Large intestine (tissue), 3 donors: ENCODE measurements around the gene JOSD2. TPM values are rescaled to one million over a fixed set of nuclear protein-coding genes. Genes with fewer than 3 reads are reported as not detected.
"Not testable (repeated sequence)": the region's sequence is repeated elsewhere in the genome, so short reads cannot be mapped to it uniquely, and the experiment has no call there.

ENCODE experiments used
- DNase-seq, 2 donors: peaks; one replicate each; pipeline versions ENCODE4 v3.0.0 to v3.0.0-alpha.2; 2013
- H3K27ac ChIP-seq: one replicate; pipeline ENCODE4 v1.5.1; 2013; ENCODE audit warnings: low read length
- H3K27me3 ChIP-seq: 2 replicates; pipeline ENCODE4 v1.6.1; 2013; ENCODE audit warnings: low read length; ENCODE audit not compliant: control insufficient read depth, insufficient read depth
- H3K36me3 ChIP-seq: 2 replicates; pipeline ENCODE4 v1.6.1; 2013; ENCODE audit warnings: low read length; ENCODE audit not compliant: control insufficient read depth, insufficient read depth
- H3K4me1 ChIP-seq: one replicate; pipeline ENCODE4 v1.6.1; 2013; ENCODE audit warnings: low read length; ENCODE audit not compliant: control insufficient read depth, insufficient read depth
- H3K4me3 ChIP-seq: one replicate; pipeline ENCODE4 v1.5.1; 2013; ENCODE audit warnings: low read length
- H3K9me3 ChIP-seq: one replicate; pipeline ENCODE4 v1.6.1; 2013; ENCODE audit warnings: mild to moderate bottlenecking, low read depth, low read length, moderate library complexity; ENCODE audit not compliant: control insufficient read depth
- WGBS: methylation state at CpG from one replicate; pipeline ENCODE4 v1.1.5; 2013; ENCODE audit warnings: low lambda C conversion rate; ENCODE audit not compliant: insufficient coverage; 5-methylcytosine and 5-hydroxymethylcytosine counted together
- polyA plus RNA-seq: library from polyadenylated mRNA; unstranded; fragments of 120-200 nt; gene quantifications from one replicate; pipeline ENCODE4 v1.2.1, GENCODE V29; 2013

The JOSD2 gene
- polyA plus RNA-seq, 1 donor = 20.1 TPM

DNA sequence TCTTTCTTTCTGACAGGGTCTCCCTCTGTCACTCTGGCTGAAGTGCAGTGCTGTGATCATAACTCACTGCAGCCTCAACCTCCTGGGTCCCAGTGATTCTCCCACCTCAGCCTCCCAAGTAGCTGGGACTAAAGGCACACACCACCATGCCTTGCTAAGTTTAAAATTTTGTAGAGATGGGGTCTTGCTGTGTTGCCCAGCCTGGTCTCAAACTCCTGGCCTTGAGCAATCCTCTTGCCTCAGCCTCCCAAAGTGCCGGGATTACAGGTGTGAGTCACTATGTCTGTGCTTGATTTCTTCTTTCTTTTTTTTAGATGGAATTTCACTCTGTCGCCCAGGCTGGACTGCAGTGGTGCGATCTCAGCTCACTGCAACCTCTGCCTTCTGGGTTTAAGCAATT, 17.1 kb upstream of the JOSD2 start:
- not testable (repeated sequence) for H3K27me3 ChIP-seq, H3K4me3 ChIP-seq, DNase-seq, H3K9me3 ChIP-seq, H3K27ac ChIP-seq, H3K36me3 ChIP-seq, H3K4me1 ChIP-seq
- 100% methylated on average over 2 of the region's 3 CpGs for WGBS

DNA sequence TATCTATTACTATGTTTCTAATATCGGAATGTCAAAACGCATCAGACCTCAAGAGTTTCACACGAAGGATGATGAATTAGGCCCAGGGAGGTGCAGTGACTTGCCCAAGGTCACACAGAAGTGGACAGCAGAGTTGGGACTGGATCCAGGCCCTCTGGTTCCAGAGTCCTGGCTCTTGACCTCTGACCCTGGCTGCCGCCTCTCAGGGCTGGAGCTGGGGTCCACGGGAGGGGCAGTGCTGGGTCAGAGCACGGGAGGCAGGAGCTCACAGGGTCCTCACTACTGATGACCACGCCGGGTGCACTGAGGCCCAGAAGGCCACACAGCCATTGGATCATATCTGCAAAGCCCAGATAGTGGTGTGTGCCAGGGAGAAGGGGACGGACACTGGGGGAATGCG, 11.9 kb upstream of the JOSD2 start:
- Histone ChIP-seq H3K4me1 (no peaks in the 10 kb centered on the region), H3K27me3 (no peaks in the 10 kb centered on the region), H3K9me3 (peaks cover 11% of the 10 kb centered on the region), H3K27ac (no peak overlapping the region), H3K4me3 (no peak overlapping the region), H3K36me3 (no peaks in the 10 kb centered on the region)
- 100% methylated on average over 2 of the region's 10 CpGs for WGBS
- DNase-seq = no peak

DNA sequence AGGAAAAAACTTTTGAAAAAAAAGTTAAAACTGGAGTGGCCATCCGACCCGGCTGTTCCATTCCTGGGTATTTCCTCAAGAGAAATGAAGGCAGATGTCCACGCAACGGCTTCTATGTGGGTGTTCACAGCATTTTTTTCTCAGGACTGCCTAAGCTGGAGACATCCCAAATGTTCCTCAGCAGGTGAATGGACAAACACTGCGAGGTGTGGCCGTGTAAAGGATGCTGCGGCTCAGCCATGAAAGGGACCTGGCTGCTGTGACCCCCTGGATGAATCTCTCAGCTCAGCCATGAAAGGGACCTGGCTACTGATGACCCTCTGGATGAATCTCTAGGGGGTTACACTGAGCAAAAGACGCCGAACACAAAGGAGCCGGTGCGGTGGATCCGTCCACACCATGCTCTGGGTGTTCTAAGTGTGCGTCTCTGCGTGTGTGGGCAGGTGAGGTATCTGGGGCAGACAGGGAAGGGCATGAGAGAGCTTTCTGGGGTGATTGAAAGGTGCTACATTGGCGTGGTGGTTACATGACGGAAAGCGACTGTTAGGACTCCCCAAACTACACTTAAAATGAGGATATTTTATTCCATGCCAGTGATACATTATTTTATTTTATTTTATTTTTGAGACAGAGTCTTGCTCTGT, 10.0 kb upstream of the JOSD2 start:
- no peaks in the 10 kb centered on the region for H3K4me1 ChIP-seq
- 93% methylated on average over 2 of the region's 17 CpGs for WGBS
- H3K27ac ChIP-seq = no peak overlapping the region
- peaks cover 11% of the 10 kb centered on the region for H3K9me3 ChIP-seq
- H3K4me3 ChIP-seq = no peak overlapping the region
- peaks cover 6% of the 10 kb centered on the region for H3K27me3 ChIP-seq
- H3K36me3 ChIP-seq = no peaks in the 10 kb centered on the region
- no peak for DNase-seq

DNA sequence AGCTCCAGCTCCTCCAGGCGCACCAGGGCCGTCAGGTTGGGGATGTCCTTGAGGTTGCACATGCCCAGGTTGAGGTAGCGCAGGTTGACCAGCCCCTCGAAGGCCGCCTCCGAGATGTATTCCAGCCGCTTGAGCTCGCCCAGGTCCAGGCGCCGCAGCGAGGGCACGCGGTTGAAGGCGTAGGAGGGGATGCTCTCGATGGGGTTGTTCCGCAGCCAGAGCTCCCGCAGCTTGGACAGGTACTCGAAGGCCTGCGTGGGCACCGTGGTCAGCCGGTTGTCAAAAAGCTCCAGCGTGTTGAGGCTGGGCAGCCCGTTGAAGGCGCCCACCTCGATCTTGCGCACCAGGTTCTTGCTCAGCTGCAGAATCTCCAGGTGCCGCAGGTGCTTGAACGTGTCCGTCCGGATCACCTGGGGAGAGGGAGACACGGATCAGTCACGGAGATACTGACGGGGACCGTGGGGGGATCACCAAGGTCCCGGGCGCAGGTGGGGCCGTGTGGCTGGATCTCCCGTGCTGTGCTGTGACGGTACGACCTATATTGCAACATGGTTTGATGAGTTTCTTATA, 8.1 kb upstream of the JOSD2 start:
- Histone ChIP-seq H3K27me3 (peaks cover 9% of the 10 kb centered on the region), H3K9me3 (peaks cover 11% of the 10 kb centered on the region), H3K4me3 (no peak overlapping the region), H3K27ac (no peak overlapping the region), H3K36me3 (no peaks in the 10 kb centered on the region), H3K4me1 (peaks cover under 1% of the 10 kb centered on the region)
- DNase-seq = no peak
- no CpG with 5 or more reads among the region's 40 CpGs for WGBS

DNA sequence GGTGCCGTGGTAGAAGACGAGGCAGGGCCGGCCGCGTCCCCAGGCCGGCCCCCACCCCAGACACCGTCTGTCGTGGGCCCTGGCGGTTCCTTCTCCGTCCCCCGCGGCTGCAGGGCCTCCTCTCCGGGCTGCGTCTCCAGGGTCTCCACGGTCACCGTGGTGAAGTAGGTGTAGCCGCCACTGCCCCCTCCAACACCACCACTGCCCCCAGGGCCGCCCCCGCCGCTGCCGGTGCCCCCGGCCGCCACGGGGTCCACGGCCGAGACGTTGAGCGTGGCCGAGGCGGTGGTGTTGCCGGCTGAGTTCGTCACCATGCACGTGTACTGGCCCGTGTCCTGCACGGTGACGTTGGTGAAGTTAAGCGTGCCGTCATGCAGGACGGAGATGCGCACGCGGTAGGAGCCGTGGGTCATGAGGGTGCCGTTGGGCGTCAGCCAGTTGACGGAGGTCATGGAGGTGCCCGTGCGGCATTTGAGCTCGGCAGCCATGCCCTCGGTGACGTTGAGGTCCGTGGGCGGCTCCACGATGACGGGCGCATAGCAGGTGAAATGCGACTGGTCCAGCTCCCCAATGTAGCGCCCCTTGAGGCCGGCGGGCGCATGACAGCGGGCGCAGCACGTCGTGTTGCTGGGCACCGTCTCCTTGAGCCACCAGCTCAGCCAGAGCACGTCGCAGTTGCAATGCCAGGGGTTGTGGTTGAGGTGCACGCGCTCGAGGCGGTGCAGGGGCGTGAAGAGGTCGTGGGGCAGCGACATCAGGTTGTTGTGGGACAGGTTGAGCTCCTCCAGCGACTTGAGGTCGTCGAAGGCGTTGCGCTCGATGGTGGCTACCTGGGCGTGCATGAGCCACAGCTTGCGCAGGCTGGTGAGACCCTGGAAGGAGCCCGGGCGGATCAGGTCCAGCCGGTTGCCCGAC, 7.4 kb upstream of the JOSD2 start:
- Histone ChIP-seq H3K9me3 (peaks cover 11% of the 10 kb centered on the region), H3K27ac (no peak overlapping the region), H3K27me3 (peaks cover 9% of the 10 kb centered on the region), H3K4me3 (no peak overlapping the region), H3K36me3 (no peaks in the 10 kb centered on the region), H3K4me1 (peaks cover 5% of the 10 kb centered on the region)
- no peak for DNase-seq
- WGBS = no CpG with 5 or more reads among the region's 87 CpGs

DNA sequence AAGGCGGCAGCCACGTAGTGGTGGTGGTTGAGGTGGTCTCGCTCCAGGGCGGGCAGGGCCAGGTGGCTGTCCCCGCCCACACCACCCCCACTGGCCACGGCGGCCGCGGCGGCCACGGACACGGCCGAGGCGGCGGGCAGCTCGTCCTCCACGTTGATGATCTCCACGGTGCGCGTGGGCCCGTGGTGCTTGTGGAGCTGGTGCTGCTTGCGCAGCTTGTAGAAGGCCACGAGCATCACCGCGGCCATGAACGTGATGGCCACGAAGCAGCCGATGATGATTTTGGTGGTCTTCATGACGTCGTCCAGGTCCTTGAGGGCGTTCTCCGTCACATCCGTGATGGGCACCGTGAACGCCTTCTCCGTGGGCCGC, 6.7 kb upstream of the JOSD2 start:
- Histone ChIP-seq H3K4me3 (no peak overlapping the region), H3K27ac (no peak overlapping the region), H3K9me3 (peaks cover 11% of the 10 kb centered on the region), H3K27me3 (peaks cover 9% of the 10 kb centered on the region), H3K4me1 (peaks cover 5% of the 10 kb centered on the region), H3K36me3 (no peaks in the 10 kb centered on the region)
- no peak for DNase-seq
- no CpG with 5 or more reads among the region's 37 CpGs for WGBS

DNA sequence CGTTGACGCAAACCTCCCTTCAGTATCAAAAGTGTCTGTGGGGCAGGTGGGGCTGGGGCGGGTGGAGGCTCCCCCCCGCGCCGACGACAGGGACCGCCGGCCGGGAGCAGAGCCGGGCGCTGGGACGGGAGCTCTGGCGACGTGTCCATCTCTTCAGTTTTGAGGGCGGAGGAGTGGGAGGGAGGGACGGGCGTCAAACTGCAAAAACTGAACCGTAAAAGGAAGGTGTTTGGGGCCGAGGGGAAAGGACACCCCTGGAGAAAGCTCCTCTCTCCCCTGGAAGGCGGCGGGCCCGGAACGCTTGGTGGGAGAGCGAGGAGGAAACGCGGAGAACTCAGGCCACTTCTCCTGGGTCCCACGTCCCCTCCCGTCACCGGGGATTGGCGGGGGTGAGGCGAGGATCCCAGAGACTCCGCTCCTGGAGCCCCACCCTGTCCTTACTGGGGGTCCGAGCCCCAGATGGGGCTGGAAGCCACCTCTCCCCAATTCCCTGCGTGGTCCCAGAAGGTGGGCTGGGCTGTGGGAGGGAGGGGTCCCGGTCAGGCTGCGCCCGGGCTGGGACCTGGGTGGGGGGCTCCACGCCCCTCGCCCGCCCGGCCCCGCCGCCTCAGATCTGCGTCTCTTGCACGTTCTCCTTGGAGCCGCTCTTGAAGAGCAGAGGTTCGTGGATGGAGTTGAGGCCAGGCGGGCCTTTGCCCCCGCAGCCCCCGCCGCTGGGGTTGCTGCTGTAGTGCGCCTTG, 6.1 kb upstream of the JOSD2 start:
- Histone ChIP-seq H3K4me1 (peaks cover 5% of the 10 kb centered on the region), H3K27me3 (peaks cover 9% of the 10 kb centered on the region), H3K36me3 (no peaks in the 10 kb centered on the region), H3K27ac (no peak overlapping the region), H3K9me3 (peaks cover 13% of the 10 kb centered on the region), H3K4me3 (no peak overlapping the region)
- DNase-seq = no peak
- no CpG with 5 or more reads among the region's 53 CpGs for WGBS

DNA sequence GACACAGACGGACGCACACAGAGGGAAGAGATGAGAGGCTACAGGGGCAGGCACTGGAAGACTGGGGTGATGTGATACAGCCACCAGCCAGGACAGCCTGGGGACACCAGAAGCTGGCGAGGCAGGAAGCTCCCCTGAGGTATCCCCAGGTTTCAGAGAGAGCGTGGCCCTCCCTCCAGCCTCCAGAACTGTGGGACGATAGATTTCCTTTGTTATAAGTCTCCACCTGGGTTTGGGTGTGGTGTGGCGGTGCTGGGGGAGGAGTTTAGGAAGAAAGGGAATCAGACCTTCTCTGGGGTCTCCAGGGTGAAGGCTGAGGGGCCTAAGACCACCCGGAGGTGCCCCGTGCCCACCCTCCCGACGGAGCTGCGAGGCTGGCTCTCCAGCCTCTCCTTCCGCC, 5.5 kb upstream of the JOSD2 start:
- Histone ChIP-seq H3K36me3 (no peaks in the 10 kb centered on the region), H3K4me3 (no peak overlapping the region), H3K27me3 (peaks cover 9% of the 10 kb centered on the region), H3K4me1 (peaks cover 5% of the 10 kb centered on the region), H3K9me3 (peaks cover 15% of the 10 kb centered on the region), H3K27ac (no peak overlapping the region)
- no peak for DNase-seq
- WGBS = 68% methylated on average over 4 of the region's 12 CpGs

DNA sequence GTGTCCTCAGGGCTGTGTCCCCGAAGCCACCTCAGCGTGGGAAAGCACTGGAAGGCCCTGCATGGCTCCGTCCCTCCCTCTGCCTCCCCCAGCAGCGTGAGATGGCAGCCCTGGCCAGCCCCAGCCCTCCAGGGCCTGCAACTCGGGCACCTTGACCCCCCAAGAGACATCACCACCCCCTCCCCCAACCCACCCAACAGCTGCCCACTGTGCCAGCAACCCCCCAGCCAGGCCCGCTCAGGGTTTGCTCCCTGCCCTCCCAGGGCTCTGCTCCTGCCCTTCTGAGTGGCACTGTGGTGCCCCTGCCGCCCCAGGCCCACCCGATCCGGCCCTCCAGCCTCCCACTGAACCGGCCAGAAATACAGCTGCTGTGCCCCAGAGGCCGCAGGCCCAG, 4.2 kb upstream of the JOSD2 start:
- Histone ChIP-seq H3K27me3 (peaks cover 9% of the 10 kb centered on the region), H3K4me1 (peaks cover 12% of the 10 kb centered on the region), H3K36me3 (no peaks in the 10 kb centered on the region), H3K4me3 (no peak overlapping the region), H3K9me3 (peaks cover 15% of the 10 kb centered on the region), H3K27ac (no peak overlapping the region)
- WGBS = no CpG with 5 or more reads among the region's 11 CpGs
- no peak for DNase-seq
